ENCODE data around the gene ASAH2.
"Not testable (repeated sequence)": the region's sequence is repeated elsewhere in the genome, so short reads cannot be mapped to it uniquely, and the experiment has no call there.

The ASAH2 gene

DNA sequence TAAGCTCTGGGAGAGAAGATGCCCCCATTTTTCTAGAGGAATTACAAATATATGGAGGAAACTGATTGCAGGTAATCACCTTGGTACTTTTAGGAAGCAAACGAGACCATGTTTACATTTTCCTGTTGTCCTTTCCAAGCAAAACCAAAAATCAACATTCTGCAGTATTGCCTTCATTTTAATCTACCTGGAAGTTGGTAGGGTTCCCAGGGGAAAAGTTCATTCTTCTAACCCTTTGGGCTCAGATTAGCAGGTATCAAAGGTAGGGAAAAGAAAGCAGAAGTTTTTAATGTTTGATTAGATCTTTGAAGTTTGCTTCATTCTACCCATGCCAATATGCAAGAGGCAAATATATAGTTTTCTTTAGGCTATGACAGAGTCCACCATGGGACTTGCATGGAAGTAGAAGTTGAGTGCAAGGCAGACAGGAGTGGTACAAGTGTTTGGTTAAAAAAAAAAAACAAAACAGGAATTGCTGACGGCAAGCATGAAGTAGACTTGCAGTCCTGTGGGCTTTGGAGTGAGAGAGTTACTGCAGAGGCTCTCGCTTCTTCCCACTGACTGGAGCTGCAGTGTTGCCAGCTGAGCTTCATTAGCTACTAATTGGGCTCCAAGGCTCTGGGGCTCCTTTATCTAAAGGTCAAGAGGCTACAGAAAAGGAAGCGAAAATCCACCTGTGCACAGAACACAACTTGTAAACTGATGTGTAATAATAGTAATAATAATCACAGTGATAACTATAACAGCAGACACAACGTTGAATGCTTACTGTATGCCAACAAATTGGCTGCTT lies 28.9 kb upstream of the ASAH2 start:
- H3K27me3 ChIP-seq (ENCODE audit: insufficient read depth, low read length) = peaks cover 3% of the 10 kb centered on the region
- H3K4me1 ChIP-seq (ENCODE audit: insufficient read depth, low read length) = no peaks in the 10 kb centered on the region
- no peaks in the 10 kb centered on the region for H3K36me3 ChIP-seq (ENCODE audit: insufficient read depth, low read length)
- H2AFZ ChIP-seq (ENCODE audit: low read depth, low read length) = no peak overlapping the region
- no peak overlapping the region for H3K4me3 ChIP-seq (ENCODE audit: low read length)
- H3K9me3 ChIP-seq (ENCODE audit: low read length) = no peaks in the 10 kb centered on the region

DNA sequence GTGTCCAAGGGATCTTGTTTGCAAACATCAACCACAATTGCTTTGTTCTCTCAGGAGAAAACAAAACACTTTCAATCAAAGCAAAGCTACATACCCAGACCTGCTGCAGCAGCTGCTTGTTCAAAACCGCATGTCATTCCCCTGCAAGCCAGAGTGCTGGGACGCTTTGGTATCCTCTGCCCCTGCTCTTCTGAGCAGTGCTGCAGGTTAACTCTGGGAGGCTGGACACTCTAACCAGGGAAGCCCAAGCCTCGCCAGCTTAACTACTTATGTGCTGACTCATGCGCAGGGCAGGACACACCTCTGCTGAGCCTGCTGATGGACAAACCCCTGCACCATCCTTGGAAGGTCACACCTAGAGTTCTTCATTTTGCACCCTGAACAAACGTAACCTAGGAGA lies 28.2 kb upstream of the ASAH2 start:
- H3K36me3 ChIP-seq (ENCODE audit: insufficient read depth, low read length) = no peaks in the 10 kb centered on the region
- H2AFZ ChIP-seq (ENCODE audit: low read depth, low read length) = no peak overlapping the region
- peaks cover 3% of the 10 kb centered on the region for H3K27me3 ChIP-seq (ENCODE audit: insufficient read depth, low read length)
- no peaks in the 10 kb centered on the region for H3K9me3 ChIP-seq (ENCODE audit: low read length)
- H3K4me1 ChIP-seq (ENCODE audit: insufficient read depth, low read length) = no peaks in the 10 kb centered on the region
- H3K4me3 ChIP-seq (ENCODE audit: low read length) = no peak overlapping the region

DNA sequence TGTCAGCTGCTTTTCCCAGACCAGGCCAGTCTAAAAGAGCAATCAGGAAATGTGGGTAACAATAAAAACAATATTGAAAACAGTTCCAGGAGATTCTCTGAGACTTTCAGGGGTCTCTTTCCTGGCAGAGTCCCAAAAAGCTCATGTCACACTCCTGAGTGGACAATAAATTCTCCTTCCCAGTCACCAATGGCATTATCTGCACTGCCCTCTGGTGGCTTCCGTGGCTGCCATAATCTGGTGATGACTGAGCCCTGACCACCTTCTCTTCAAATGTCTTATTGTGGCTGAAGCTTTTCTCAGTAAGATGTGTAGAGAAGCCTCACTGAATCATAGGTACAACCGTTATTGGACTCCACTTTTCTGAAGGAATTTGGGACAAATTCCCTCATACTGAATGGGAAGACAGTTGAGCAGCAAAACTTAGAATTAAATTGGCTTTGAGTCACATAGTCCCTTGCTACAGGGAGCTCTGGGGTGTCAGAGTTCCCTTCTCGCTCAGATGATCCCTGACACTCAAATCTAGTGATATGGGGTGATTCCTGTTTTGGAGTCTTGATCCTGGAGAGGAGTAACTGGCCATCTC lies 24.4 kb upstream of the ASAH2 start:
- H3K9me3 ChIP-seq (ENCODE audit: low read length) = no peaks in the 10 kb centered on the region
- no peaks in the 10 kb centered on the region for H3K4me1 ChIP-seq (ENCODE audit: insufficient read depth, low read length)
- H3K27me3 ChIP-seq (ENCODE audit: insufficient read depth, low read length) = peaks cover 6% of the 10 kb centered on the region
- H3K4me3 ChIP-seq (ENCODE audit: low read length) = no peak overlapping the region
- no peak overlapping the region for H2AFZ ChIP-seq (ENCODE audit: low read depth, low read length)
- H3K36me3 ChIP-seq (ENCODE audit: insufficient read depth, low read length) = no peaks in the 10 kb centered on the region

DNA sequence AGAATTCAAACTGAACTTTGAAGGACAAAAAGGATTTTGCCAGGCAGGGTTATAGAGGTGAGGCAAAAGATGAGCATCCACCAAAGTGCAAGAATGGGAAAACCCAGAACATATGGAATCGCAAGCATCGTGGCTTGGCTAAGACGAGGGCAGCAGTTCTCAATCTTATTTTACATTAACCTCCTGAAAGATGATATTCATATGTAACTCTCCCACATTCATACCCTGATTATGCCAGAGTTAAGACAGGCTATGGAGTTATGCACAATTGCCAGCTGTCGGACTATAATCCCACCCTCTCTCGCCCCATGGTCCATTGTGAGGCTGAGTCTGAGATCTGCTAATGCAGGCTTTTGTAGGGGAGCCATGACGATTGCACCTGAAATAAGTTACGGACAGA lies 21.2 kb upstream of the ASAH2 start:
- Histone ChIP-seq H3K4me1 (ENCODE audit: insufficient read depth, low read length) (no peaks in the 10 kb centered on the region), H2AFZ (ENCODE audit: low read depth, low read length) (no peak overlapping the region), H3K27me3 (ENCODE audit: insufficient read depth, low read length) (peaks cover 3% of the 10 kb centered on the region), H3K9me3 (ENCODE audit: low read length) (no peaks in the 10 kb centered on the region), H3K36me3 (ENCODE audit: insufficient read depth, low read length) (no peaks in the 10 kb centered on the region), H3K4me3 (ENCODE audit: low read length) (no peak overlapping the region)

DNA sequence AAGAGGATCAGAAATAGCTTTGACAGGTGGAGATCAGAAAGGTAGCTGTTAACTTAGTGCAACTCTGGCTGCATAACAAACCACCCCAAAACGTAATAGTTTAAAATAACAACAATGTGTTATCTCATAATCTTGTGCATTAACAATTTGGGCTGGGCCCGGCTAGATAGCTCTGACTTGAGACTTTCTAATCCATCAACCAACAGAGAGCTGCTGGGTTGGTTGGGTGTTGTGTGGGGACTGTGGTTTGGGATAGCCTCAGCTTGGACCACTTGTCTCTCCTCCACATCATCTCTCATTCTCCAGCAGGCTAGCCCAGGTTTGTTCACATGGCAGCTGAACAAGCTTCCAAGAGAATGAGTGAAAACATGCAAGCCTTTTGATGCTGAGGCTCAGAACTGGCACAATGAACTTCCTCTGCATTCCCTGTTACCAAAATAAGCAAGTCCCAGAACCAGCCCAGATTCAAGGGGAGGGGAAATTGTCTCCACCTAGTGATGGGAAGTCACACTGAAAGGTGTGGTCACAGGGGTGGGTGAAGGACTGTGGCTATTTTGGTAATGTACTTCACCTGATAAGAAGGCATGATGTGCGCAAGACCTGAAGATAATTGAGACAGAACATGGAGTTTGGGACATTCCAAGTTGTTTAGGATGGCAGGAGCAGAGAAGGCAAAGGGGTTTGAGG lies 20.4 kb upstream of the ASAH2 start:
- Histone ChIP-seq H2AFZ (ENCODE audit: low read depth, low read length) (no peak overlapping the region), H3K4me3 (ENCODE audit: low read length) (no peak overlapping the region), H3K4me1 (ENCODE audit: insufficient read depth, low read length) (no peaks in the 10 kb centered on the region), H3K36me3 (ENCODE audit: insufficient read depth, low read length) (no peaks in the 10 kb centered on the region), H3K9me3 (ENCODE audit: low read length) (no peaks in the 10 kb centered on the region), H3K27me3 (ENCODE audit: insufficient read depth, low read length) (peaks cover 3% of the 10 kb centered on the region)

DNA sequence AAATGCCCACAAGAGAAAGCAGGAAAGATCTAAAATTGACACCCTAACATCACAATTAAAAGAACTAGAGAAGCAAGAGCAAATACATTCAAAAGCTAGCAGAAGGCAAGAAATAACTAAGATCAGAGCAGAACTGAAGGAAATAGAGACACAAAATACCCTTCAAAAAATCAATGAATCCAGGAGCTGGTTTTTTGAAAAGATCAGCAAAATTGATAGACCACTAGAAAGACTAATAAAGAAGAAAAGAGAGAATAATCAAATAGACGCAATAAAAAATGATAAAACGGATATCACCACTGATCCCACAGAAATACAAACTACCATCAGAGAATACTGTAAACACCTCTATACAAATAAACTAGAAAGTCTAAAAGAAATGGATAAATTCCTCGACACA lies 16.6 kb upstream of the ASAH2 start:
- H3K4me1 ChIP-seq (ENCODE audit: insufficient read depth, low read length); H3K9me3 ChIP-seq (ENCODE audit: low read length); H3K4me3 ChIP-seq (ENCODE audit: low read length); H3K27me3 ChIP-seq (ENCODE audit: insufficient read depth, low read length); H2AFZ ChIP-seq (ENCODE audit: low read depth, low read length); H3K36me3 ChIP-seq (ENCODE audit: insufficient read depth, low read length): not testable (repeated sequence)

DNA sequence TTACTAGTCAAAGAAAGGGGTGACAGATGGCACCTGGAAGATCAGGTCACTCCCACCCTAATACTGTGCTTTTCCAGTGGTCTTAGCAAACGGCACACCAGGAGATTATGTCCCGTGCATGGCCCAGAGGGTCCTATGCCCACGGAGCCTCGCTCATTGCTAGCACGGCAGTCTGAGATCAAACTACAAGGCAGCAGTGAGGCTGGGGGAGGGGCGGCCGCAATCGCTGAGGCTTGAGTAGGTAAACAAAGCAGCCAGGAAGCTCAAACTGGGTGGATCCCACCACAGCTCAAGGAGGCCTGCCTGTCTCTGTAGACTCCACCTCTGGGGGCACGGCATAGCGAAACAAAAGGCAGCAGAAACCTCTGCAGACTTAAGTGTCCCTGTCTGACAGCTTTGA lies 11.3 kb upstream of the ASAH2 start:
- H3K4me1 ChIP-seq (ENCODE audit: insufficient read depth, low read length); H3K9me3 ChIP-seq (ENCODE audit: low read length); H3K27me3 ChIP-seq (ENCODE audit: insufficient read depth, low read length); H3K4me3 ChIP-seq (ENCODE audit: low read length); H2AFZ ChIP-seq (ENCODE audit: low read depth, low read length); H3K36me3 ChIP-seq (ENCODE audit: insufficient read depth, low read length): not testable (repeated sequence)

DNA sequence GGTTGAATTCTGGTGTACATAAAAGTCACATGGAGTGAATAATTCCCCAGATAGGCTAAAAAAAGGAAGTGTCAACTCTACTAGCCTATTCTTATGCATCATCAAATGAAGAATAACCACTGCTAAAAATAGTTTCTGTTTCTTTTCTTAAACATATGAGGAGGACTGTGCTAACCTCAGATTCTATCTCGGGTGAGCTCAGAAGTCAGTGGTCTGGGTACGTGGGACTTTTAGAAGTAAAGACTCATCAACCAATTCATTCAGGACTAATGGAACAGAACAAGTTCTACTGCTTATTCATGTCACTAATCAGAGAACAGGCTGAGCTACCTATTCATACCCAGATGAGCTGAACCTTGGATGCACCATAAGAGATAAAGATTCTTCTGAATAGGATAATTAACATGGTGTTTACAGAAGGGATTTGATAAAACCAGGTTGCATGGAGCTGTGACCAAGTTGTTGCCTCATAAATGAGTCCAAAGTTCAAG lies 9.5 kb upstream of the ASAH2 start:
- Histone ChIP-seq H3K4me3 (ENCODE audit: low read length) (no peak overlapping the region), H3K27me3 (ENCODE audit: insufficient read depth, low read length) (no peaks in the 10 kb centered on the region), H3K9me3 (ENCODE audit: low read length) (no peaks in the 10 kb centered on the region), H3K36me3 (ENCODE audit: insufficient read depth, low read length) (no peaks in the 10 kb centered on the region), H3K4me1 (ENCODE audit: insufficient read depth, low read length) (no peaks in the 10 kb centered on the region), H2AFZ (ENCODE audit: low read depth, low read length) (no peak overlapping the region)

DNA sequence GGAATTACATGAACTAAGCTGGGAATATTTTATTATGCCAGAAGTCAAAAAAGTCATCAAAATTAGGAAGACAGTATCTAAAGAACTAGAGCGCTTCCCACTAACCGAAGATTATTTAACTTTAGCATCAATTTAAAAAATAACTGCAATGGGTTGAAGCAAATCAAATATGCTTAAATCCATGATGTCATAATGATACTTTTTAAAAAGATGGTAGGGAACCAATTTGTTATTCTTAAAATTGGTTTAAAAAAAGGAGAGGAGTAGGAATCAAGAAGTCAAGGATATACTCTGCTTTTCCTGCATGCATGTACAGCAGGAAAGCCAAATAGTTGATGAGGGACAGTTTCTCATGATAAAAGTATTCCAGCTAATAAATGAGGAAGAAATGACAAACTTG lies 3.2 kb upstream of the ASAH2 start:
- Histone ChIP-seq H3K4me3 (ENCODE audit: low read length) (no peak overlapping the region), H3K9me3 (ENCODE audit: low read length) (no peaks in the 10 kb centered on the region), H2AFZ (ENCODE audit: low read depth, low read length) (no peak overlapping the region), H3K36me3 (ENCODE audit: insufficient read depth, low read length) (no peaks in the 10 kb centered on the region), H3K4me1 (ENCODE audit: insufficient read depth, low read length) (no peaks in the 10 kb centered on the region), H3K27me3 (ENCODE audit: insufficient read depth, low read length) (no peaks in the 10 kb centered on the region)

DNA sequence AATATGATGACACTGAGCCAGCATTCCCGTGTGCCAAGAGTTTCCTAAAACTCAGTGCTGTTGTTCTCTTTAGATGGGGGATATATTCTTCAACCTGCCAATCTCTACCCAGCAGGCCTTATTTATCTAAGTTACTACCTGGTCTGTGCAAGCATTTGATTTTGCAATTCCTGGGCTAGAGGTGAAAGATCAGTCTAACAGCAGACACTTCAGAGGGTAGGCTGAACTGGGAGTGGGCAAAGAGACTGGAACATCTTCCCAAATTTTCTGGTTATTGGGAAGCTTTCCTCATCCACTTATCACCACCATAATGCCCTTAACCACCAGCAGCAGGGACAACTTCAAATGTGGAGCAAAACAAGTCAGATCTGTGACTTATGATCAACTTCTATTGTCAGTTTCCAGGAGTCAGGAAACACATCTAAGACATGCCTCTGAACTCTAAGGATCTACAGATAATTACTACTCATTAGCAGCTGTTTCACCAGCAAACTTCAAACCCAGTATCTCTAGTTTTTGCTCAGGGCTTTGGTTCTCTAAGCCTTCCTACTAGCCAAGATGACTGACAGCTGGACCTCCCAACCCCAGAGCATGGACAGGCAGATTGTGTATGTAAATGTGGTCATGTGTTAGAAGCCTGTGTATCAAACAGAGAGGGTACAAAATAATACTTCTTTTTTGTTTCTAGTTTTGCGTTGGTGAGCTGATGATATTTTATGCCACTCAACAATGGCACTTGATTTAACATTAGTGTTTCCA lies 1.0 kb downstream of the ASAH2 start:
- H3K27me3 ChIP-seq (ENCODE audit: insufficient read depth, low read length) = no peaks in the 10 kb centered on the region
- no peak overlapping the region for H3K4me3 ChIP-seq (ENCODE audit: low read length)
- H2AFZ ChIP-seq (ENCODE audit: low read depth, low read length) = no peak overlapping the region
- no peaks in the 10 kb centered on the region for H3K9me3 ChIP-seq (ENCODE audit: low read length)
- no peaks in the 10 kb centered on the region for H3K36me3 ChIP-seq (ENCODE audit: insufficient read depth, low read length)
- no peaks in the 10 kb centered on the region for H3K4me1 ChIP-seq (ENCODE audit: insufficient read depth, low read length)

DNA sequence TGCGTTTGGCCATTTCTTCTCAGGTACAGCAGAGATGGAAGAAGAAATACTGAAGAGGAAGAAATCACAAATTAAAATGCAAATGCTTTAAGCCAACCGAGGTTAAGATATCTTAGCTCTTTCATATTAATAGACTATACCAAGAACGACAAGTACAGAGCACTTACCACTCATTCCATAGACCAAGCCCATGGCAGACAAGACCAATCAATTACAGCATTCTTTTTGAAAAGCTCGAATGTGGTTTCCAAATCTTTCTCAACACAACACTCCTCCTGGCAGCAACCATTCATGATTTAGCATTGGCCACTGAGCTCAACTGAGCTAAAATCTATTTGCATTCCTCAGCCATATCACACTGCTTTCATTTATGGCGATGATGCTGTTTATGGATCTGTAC lies 2.7 kb downstream of the ASAH2 start:
- H3K4me1 ChIP-seq (ENCODE audit: insufficient read depth, low read length) = no peaks in the 10 kb centered on the region
- no peaks in the 10 kb centered on the region for H3K27me3 ChIP-seq (ENCODE audit: insufficient read depth, low read length)
- H3K4me3 ChIP-seq (ENCODE audit: low read length) = no peak overlapping the region
- H3K36me3 ChIP-seq (ENCODE audit: insufficient read depth, low read length) = no peaks in the 10 kb centered on the region
- H2AFZ ChIP-seq (ENCODE audit: low read depth, low read length) = no peak overlapping the region
- H3K9me3 ChIP-seq (ENCODE audit: low read length) = no peaks in the 10 kb centered on the region

DNA sequence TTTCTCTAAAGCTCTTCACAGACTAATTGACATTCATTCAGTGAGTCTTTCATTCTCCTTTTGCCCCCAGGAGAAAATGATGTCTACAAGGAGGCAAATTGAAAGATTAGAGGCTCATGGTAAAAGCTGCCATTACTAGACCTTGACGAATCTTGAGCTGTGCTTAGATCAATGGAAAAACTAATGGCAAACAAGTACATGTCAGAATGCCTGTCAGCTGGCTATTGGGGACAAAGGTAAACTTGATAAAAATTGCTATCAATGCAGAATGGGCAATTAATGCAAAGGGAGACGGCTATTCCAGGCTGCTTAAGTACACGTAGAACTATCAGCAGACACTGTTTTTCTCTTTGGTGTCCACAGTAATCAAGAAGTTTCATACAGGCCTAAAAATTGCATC lies 3.3 kb downstream of the ASAH2 start:
- no peak overlapping the region for H2AFZ ChIP-seq (ENCODE audit: low read depth, low read length)
- H3K4me1 ChIP-seq (ENCODE audit: insufficient read depth, low read length) = no peaks in the 10 kb centered on the region
- H3K27me3 ChIP-seq (ENCODE audit: insufficient read depth, low read length) = no peaks in the 10 kb centered on the region
- H3K9me3 ChIP-seq (ENCODE audit: low read length) = no peaks in the 10 kb centered on the region
- H3K4me3 ChIP-seq (ENCODE audit: low read length) = no peak overlapping the region
- no peaks in the 10 kb centered on the region for H3K36me3 ChIP-seq (ENCODE audit: insufficient read depth, low read length)

DNA sequence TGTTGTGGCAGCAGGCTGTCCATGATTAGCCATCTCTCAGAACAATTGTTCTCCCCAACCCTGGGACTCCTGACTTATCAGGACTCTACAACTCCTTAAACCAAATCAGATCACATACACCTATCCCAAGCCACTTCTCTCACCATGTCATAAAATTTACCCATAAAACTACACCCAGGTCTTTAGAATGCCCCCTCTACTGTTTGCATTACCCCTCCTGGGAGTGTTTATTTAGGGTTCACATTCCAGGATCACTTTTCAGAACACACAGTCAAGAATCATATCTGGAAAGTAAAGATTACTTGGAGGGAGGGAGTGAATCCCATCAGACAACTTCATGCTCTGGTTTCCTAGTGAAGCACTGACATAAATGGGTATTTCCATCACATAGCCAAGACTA lies 7.1 kb downstream of the ASAH2 start:
- no peaks in the 10 kb centered on the region for H3K9me3 ChIP-seq (ENCODE audit: low read length)
- H2AFZ ChIP-seq (ENCODE audit: low read depth, low read length) = no peak overlapping the region
- no peaks in the 10 kb centered on the region for H3K4me1 ChIP-seq (ENCODE audit: insufficient read depth, low read length)
- no peaks in the 10 kb centered on the region for H3K27me3 ChIP-seq (ENCODE audit: insufficient read depth, low read length)
- H3K36me3 ChIP-seq (ENCODE audit: insufficient read depth, low read length) = no peaks in the 10 kb centered on the region
- no peak overlapping the region for H3K4me3 ChIP-seq (ENCODE audit: low read length)

All from neuron (in vitro differentiated cells).